ENCODE results near the gene RSF1.

- TF ChIP-seq CTCF (IDR thresholded peaks at IDR 0.05) (no peak), POLR2A (IDR thresholded peaks at IDR 0.05) (no peak)
Observed at GRCh38 chr11:77647654-77648305, 172.7 kb downstream of the RSF1 start.
